ENCODE data around the gene LRRC1.
"Not testable (repeated sequence)": the region's sequence is repeated elsewhere in the genome, so short reads cannot be mapped to it uniquely, and the experiment has no call there.

LRRC1 gene

DNA sequence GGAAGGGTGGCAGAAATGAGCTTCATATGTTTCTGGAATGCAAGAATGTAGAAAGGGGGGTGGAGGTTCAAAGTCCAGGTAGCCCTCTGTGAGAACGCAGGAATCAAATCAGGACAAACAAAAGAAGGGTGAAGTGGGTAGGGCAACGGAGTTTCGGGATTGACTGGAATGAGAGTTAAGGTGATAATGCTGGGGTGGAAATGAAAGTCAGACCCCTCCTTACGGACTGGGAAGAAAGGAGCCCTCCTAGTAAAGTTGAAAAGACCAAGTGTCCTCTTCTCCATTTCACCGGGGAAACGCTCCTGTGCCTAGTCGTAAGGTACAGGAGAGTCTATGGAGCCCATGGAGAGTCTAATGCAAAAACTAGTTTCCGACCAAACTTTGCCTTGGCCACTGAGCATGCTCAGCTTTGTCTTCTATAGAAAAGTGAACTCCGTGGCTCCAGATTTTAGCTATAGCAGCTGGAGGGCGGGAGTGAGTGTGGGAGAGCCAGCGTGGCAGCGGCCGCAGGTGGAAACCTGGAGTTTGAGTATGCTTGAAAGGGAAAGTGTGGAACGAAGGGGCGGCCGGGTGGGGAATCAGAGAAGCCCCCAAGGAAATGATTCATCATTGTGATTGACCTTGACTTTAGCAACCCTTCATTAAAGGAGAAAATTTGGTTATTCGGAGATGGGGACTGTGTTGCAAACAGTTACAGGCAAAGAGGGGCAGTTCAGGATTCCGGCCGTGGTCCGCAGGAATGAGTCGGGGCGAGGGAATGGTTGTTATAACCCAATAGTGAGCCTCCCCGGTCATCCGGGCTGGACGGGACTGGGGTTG, 1.3 kb upstream of the LRRC1 start:
- peak; percentile 52 for DNase-seq

DNA sequence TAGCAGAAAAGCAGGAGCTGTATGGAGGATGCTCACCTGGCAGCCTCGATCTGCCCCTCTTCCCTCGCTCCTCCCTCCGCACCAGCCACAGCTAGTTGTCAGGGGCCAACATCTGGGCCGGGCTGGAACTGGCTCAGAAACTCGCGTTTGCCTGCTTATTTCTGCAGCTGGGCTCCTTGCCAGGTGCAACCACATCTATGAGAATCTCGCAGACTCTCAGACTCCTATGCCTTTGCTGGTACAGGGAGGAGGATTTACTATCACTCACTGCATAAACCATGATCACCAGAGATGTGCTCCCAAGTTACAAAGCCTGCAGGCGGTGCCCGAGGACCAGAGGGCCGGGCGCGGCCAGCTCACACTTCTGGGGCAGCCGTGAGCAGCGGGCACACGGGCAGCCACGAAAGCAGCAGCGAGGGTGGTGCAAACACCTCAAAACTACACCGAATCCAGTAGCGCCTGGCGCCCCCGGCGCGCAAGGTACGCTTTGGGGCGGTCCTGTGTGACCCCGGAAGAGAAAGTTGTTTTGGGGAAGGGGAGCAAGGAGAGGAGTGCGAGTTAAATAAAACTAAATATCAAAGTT, 577 bp upstream of the LRRC1 start:
- peak; percentile 87 for DNase-seq

DNA sequence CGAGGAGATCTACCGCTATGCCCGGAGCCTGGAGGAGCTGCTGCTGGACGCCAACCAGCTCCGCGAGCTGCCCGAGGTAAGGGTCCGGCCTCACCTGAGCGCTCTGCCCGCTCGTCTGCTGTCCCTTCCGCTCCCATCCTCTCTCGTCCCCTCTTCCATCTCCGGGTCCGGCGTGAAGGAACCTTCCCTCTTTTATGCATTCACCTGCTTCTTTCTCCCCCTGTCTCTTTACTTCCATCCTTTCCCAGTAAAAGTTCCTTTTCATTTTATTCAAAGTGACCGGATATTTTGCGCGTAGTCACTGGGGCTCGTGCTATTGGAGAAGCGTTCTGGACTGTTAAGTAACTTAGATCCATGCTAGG, 516 bp downstream of the LRRC1 start:
- DNase-seq, result no peak

DNA sequence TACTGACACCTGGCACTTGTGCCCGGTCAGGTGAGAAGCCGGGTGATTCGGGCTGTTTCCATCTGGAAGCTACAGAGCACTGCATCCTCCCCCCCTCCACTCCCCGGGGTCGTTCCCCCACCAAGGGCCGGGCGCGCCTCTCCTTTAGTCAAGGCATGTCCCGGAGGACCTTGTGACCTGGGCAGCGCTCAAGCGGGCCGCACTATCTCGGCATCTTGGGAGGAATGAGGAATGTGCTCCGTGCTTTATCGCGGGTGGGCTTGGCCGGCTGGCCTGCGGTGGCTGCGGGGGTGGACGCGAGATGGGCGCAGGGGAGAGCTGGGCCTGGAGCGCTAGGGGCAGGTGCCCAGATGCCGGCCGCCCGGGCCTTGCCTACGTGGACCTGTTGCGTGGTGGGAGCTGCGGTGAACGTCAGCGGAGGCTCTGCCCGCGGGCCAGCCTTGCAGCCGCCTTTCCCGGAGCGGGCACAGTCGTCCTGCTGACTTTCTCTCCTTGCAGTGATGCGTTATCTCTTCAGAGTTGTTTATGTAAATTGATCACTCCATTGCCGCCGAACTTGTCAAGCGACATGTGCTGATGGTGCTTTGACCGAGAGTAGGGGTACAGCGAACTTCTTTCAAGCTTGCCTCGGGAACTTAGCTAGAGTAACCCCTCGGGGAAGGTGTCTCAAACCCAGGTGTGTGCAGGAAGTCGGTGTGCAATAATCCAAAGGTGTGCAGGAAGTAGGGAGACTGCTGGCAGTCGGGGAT, 1.1 kb downstream of the LRRC1 start:
- DNase-seq, result no peak

DNA sequence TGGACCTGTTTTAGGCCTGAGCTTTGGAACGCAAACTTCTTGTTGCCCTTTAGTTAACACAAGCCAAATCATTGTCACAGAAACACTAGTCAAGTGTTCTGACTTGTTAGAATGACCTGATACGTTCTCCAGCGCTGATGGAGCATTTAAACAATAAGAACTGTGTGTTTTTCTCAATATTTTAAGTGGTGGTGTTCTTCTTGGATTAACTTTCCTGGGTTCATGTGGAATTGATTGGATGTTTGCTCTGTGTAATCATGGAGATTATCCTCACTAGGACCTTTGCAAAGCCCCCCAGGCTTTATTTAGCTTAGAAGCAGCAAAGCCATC, 1.6 kb downstream of the LRRC1 start:
- DNase-seq, result no peak

DNA sequence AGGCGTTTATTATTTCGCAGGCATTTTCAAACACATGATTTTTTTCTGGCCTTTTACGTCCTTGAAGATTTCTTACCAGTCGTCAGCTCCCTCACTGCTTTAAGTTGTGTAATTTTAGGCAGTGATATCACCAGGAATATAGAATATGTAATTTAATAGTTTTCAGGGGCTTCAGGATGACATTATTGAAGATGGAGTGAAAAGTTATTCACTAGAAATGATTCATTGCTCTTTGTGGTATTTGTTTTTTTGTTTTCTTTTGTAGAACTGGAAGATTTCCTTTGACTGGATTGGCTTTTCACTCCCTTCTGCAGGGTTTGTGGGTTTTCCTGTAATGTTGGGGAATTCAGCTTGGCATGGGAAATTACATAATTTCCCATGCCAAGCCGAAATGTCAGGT, 2.0 kb downstream of the LRRC1 start:
- no peak for DNase-seq

DNA sequence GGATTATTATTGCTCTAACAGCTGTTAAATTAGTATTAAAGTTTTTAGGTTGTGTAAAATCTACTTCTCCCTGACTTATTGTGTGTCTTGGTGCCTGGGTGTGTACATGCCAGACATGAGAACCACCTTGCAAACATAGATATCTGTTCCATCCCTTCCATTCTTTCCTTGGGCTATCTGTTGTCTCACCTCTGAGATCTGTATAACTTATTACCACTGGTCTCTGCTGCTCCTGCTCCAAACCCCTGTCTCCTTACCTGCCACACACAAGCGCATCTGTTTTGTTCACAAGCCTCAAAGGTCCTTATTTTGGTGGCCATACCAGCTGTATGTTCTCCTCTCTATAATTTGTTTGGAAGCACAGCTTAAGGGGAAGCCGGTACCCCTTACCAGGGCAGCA, 2.5 kb downstream of the LRRC1 start:
- no peak for DNase-seq

DNA sequence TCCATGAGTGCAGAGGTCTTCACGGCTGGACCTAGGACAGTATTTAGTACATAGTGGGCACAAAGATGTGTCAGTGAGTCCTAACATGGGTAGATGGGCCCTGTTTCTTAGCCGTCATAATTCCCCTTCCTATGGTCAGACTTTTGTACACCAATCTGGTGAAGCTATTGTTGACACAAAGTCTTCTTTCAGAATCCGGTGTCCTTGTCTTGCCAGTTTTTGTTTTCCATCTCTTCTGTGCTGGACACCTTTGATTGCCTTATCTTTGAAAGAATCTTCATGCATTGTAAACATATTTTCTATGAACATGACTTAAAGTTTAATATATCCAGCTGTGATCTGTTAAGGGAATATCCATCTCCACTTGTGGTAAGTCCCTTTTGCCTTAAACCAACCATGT, 4.5 kb downstream of the LRRC1 start:
- no peak for DNase-seq

DNA sequence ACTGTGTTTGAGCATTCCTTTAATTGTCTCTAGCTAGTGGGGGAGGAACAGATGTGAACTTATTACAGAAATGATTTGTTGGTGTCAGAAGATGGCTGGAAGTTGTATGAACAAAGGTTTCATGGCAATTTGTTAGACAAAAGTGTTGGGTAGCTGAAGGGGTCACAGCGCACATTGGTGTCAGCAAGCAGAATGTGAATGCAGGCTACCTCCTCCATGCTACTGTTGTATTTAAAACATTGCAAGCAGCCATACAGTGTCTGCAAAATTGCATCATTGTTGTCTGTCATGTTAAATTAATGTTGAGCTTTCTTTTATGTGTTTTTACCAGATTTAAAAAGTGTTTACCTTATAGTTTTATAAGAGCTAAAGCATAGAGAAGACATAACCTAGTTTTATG, 6.2 kb downstream of the LRRC1 start:
- DNase-seq, result no peak

DNA sequence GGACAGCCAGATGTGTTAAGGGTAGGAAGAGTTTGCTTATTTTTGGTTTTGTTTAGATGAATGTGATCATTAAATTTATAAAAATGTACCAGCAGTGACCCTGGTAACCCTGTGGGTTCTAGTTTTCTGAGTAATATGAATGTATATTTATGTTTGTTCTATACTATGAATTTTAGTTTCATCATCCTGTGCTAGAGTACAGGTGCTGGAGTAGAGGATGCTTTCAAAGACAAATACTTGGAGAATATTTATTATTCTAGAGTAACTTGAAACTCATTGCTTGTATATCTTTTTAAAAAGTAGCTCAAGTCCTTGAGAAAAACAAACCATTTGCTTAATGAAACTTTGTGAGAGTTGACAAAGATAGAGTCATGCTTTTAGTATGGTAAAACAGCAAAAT, 7.8 kb downstream of the LRRC1 start:
- peak; percentile 53 for DNase-seq

DNA sequence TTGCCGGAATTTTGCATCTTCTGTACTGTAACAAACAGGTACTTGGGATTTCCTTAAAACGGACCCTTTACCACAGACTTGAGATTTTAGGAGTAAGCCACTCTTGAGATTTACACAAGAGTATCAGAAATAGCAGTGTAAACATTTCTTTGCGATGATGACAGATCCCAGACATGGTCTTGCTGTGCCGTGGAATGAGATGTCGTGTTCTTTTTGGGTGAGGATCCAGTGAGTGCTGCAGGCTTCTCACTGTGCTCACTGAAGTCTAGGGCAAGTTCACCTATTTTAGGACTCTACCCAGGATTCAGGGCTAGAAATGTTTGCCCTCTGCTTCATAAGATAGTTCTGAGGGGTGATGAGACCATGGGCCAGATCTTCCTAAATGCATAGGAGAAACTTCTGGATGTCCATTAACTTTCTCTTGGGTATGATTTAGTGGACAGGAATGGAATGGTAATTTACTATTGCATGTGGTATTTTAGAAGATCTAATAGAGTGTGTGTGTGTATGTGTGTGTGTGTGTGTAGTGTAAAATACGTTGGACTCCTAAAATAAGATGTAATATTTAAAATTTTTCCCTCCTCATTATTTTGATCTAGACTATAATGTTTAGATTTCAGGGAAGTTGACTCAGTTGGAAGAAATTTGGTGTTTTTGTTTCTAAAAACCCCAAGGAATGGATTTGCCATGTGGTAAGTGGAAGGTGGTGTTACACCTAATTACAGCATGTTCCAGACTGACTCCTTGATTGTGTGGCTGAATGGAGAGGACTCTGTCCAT, 8.5 kb downstream of the LRRC1 start:
- peak; percentile 64 for DNase-seq

DNA sequence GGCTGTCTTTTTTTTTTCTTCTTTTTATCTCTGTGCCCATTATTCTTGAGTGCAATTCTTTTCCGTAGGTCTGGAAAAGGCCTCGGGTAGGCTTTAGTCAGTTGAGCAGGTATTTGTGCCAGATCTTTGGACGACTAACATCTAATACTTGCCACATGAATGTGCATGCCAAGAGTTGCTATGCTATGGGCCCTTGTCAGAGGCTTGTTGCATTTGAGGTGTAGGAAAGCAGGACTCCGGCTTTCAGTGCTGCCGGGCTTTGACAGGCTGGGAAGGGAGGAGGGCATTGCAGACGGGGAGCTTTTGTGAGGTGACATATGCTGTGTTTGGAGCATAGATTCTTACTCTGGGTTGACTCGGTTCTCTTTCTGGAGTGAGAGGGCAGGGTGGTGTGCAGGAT, 10.2 kb downstream of the LRRC1 start:
- DNase-seq, result no peak

DNA sequence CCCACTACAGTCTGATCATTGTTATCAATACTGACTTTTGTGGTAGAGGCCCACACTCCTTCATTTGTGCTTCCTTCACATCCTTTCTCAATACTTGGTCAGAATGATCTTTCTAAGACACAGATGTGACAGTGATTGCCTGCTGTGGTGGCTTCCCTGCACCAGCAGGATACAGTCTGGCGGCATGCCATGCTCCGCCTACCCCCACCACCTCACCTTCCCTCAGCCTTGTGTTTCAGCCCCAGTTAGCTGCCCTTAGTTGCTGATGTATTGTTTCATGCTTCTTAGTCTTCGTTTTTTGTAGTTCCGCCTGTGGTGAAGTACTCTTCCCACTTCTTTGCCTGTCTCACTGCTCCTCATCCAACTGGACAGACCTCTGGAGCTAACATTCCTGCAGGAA, 10.9 kb downstream of the LRRC1 start:
- DNase-seq, result no peak

DNA sequence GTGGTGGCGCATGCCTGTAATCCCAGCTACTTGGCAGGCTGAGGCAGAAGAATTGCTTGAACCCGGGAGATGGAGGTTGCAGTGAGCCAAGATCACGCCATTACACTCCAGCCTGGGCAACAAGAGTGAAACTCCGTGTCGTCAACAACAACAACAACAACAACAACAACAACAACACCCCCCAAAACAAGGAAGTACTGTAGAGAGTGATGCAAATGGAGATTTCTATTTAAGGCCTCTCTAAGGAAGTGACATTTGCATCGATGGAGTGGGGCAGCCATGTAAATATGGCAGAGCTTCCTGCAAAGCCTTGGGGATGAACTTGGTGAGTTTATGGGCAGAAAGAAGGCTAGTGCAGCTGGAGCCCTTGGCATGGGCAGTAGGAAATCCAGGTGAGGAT, 12.8 kb downstream of the LRRC1 start:
- DNase-seq, result not testable (repeated sequence)

DNA sequence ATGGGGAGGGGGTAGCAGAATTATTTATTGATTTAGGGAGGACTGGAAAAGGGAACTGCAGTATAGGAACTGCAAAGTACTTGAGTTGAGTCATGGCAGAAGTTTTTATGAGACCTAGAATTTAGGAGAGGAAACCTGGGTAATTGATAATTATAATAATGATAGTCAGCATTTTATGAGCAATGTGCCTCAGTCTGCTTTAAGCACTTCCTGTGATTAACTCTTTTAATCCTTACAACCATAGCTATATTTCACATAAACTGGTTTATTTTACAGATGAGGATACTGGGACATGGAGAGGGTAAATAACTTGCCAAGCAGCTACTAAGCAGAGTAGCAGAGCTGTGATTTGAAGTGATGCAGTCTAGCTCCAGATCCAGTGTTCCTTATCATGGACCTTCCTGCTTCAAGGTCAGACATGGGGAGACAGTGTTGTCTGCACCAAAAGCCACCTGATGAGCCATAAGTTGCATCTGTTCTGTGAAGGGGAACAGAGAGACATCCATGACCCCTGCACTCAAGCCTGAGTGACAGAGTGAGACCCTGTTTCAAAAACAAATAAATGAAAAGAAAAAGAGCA, 13.6 kb downstream of the LRRC1 start:
- no peak for DNase-seq

DNA sequence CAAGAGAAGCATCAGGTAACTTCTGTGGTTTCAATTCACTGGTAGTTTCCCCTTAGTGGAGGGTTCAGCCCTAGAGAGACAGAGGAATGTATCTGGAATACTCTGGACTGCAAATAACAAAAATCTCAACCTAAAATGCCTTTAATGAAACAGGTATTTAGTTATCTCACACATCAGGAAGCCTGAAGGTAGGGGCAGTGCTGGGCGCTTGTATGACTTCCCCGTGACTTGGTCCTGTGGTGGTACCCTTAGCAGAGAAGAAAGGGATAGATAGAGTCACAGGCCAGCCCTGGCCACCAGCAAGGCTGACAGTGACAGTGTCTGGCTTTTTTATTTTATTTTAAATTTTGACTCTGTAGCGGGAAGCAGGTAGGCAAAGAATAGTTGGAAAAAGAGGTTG, 14.9 kb downstream of the LRRC1 start:
- no peak for DNase-seq

DNA sequence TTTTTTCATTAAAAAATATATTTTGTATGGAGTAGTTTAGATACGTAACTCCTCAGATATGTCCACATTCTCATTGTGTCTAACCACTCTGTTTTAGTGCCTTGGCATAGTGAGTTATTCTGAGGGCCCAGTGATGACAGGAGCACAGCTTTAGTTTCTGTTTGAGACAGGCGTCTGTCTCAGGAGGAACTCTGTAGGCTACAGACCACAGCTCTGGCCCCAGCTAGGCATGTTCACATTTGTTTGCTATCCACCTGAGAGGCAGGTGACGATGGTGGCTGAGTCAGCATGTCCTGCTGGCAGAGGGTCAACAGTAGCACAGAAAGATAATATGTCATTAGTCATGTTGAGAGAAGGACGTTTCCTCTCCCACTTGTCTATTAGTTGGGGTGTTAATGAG, 16.3 kb downstream of the LRRC1 start:
- no peak for DNase-seq

DNA sequence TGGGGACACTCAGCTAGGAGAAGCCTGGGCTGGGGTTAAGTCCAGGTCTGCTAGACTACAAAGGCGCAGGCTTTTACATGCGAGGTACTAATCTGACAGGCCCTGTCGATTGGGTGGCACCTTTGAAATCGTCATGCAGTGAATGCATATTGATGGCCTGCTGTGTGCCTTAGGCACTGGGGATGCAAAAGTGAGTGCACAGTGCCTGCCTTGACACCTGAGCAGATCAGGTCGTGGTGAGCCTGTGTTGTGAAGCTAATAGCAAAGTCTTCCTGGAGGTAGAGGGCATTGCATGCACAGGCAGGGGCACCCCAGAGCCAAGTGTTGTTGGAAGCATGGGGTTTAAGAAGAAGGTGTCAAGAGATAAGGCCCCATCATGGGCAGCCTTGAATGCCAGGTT, 16.9 kb downstream of the LRRC1 start:
- no peak for DNase-seq

DNA sequence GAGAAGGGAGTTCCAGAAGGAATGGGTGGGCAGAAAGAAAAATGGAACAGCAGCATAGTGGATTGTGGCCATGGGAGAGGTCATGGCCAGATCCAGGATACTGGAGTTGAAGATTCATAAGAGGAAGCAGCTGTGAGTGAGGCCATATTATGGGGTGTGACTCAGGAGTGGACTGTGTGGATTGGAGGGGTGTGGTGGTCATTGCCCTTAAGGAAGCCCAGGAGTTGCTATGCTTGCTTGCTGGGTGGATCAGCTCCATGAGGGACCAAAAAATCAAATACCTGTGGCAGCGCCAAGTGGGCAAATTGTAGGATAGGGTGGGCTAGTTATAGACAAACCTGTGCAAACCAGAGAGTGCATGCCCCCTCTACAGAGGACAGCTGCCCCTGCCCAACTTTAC, 18.3 kb downstream of the LRRC1 start:
- DNase-seq, result peak; percentile 59

DNA sequence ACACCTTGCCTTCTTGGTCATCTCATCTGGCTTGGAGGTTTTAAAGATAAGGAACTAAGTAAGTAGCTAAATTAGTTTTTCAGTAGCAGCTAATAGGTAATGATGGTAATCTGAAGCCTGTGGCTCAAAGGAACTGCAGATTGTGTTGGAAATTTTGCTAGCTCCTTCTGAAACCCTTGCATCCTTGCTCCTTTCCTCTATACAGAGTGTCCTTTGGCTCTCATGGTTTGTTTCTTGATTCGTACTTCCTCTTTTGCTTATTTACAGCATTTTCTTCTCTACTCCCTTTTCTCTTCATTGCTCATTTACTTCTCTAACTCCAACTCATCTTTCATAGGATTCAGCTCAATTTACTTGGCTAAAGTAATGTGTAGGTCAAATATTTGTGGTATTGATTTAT, 19.0 kb downstream of the LRRC1 start:
- no peak for DNase-seq

DNA sequence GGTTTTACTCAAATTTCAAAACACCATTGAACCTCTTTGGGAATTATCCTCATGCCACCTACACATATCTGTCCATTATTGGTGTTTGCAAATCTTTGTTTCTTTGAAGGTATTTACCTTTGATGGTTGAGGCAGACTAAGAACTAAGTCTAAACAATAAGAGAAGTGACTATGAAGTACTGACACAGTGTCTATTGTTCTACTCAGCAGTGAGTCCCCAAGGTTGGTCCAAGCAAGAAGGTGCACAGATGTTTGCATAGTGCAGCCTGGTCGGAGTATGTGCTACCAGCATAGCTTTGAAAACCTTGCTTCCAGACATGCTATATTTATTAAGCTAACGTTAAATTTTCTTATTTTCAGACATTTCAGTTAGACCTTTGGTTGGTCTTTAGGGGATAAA, 19.5 kb downstream of the LRRC1 start:
- DNase-seq, result no peak

DNA sequence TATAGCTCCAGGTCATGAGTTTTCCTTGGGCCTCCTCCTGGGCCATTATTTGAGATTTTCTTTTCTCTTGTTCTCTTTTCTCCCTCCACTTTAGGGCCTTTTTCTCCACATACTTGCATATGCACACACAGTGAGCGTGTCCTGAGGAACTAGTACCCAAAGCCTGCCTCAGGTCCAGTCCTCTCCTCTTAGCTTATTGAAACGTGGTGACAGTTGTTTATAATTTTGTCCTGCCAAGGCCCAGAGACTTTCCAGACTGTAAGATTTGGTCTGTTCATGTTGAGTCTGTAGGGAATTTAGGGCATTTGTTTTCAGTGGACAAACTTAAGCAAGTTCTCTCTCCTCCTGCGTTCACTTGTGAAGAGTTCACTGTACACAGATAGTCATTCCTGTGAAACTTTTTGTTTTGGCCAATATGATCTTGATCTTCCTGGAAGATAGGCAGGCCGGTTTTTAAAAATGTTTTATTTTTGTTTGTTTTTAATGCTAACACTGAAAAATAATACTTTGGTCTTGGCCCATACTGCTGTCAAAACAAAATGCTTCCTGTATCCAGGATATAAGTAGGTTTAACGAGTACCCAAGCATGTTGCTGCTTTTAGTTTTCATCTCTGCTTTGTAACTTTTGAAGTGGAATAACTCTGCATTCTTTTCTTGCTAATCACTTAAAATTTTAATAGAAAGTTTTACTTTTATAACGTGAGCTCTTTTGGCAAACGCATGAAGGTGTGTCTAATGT, 20.7 kb downstream of the LRRC1 start:
- no peak for DNase-seq
